ENCODE results near the gene OGFR.
A peak's percentile ranks its signal among the peaks of the same experiment; 100 is the strongest.

OGFR gene

DNA sequence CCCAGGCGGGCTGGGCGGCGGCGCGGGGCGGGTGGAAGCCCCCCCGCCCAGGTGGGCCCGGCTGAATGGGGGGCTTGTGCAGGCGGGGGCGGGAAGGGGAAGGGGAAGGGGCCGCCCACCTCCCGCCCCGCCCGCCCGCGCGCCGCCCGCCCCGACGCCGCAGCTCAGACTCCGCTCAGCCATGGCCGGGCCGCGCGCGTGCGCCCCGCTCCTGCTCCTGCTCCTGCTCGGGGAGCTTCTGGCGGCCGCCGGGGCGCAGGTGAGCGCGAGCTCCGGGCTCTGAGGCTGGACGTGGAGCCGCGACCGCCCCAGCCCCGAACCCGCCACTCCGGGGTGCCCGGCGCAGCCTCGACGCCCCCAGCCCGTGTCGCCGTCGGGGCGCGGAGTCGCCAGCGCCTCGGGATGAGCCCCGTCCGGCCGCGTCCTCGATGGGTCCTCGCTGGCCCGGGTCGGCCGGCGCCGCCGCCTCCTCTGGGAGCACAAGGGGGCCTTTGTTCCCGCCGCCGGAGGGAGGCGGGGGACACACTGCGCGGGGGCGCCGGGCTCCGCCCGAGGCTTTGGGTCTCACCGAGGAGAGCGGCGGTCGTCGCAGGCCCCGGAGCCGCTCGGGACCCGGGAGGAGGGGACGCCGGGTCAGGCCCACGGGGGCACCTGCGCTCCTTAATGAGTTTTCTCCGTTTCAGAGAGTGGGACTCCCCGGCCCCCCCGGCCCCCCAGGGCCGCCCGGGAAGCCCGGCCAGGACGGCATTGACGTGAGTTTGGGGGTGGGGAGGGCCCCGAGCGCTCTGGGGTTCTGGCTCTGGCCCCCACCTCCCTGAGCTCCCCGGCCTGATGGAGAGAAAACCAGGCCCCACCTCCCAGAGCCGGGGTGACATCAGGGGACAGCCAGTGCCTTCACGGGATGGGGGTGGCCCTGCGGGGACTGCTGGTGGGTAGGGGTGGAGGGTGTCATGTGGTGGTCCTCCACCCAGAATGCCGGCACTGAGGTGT lies 12.5 kb downstream of the OGFR start, which contains the start of gene COL9A3:
Gene COL9A3 (plus strand): TSS at position 167 of the 990 bp plus-strand sequence. CDS start 15 bp downstream, at position 182.
- in situ Hi-C loops (cut with HindIII; ENCODE audit: low sequenced_read_pairs) = no loop called here
- TF ChIP-seq, protein P1, sequence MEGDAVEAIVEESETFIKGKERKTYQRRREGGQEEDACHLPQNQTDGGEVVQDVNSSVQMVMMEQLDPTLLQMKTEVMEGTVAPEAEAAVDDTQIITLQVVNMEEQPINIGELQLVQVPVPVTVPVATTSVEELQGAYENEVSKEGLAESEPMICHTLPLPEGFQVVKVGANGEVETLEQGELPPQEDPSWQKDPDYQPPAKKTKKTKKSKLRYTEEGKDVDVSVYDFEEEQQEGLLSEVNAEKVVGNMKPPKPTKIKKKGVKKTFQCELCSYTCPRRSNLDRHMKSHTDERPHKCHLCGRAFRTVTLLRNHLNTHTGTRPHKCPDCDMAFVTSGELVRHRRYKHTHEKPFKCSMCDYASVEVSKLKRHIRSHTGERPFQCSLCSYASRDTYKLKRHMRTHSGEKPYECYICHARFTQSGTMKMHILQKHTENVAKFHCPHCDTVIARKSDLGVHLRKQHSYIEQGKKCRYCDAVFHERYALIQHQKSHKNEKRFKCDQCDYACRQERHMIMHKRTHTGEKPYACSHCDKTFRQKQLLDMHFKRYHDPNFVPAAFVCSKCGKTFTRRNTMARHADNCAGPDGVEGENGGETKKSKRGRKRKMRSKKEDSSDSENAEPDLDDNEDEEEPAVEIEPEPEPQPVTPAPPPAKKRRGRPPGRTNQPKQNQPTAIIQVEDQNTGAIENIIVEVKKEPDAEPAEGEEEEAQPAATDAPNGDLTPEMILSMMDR (IDR thresholded peaks at IDR 0.05; ENCODE audit: low read depth, low read length) = no peak
- H3K4me3 ChIP-seq (ENCODE audit: low read depth, low read length) = no peak within 1 kb of the TSS
- no peak for DNase-seq (ENCODE audit: low read depth, low spot score)

DNA sequence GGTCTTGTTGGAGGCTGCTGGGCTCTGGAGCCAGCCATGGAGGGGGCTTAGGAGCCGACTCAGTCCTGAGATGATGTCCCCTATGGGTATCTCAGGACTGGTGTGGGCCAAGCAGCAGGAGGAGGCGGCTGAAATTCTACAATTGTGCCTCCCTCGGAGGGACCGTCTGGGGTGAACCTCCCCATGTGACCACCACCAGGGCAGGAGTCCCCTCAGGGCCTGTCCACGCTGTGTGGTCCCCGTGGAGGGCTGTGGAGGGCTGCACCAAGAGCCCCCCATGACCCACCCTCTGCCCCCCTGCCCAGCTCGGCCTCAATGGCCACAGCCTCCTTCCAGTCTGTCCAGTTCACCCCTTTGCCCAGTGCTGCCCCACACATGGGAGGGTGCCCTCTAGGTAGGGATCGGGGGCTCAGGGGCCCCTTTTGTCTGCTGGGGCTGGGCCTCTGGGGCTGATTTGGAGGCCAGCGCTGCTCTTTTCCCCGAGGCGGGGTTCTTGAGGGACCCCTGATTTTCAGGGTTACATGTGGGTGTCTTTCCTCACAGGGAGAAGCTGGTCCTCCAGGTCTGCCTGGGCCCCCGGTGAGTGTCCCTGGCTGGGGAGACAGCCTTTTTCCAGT lies 13.4 kb downstream of the OGFR start:
- no peak for DNase-seq (ENCODE audit: low read depth, low spot score)
- in situ Hi-C loops (cut with HindIII; ENCODE audit: low sequenced_read_pairs) = no loop called here
- H3K4me3 ChIP-seq (ENCODE audit: low read depth, low read length) = no peak overlapping the region
- TF ChIP-seq, protein P1 (IDR thresholded peaks at IDR 0.05; ENCODE audit: low read depth, low read length) = no peak

DNA sequence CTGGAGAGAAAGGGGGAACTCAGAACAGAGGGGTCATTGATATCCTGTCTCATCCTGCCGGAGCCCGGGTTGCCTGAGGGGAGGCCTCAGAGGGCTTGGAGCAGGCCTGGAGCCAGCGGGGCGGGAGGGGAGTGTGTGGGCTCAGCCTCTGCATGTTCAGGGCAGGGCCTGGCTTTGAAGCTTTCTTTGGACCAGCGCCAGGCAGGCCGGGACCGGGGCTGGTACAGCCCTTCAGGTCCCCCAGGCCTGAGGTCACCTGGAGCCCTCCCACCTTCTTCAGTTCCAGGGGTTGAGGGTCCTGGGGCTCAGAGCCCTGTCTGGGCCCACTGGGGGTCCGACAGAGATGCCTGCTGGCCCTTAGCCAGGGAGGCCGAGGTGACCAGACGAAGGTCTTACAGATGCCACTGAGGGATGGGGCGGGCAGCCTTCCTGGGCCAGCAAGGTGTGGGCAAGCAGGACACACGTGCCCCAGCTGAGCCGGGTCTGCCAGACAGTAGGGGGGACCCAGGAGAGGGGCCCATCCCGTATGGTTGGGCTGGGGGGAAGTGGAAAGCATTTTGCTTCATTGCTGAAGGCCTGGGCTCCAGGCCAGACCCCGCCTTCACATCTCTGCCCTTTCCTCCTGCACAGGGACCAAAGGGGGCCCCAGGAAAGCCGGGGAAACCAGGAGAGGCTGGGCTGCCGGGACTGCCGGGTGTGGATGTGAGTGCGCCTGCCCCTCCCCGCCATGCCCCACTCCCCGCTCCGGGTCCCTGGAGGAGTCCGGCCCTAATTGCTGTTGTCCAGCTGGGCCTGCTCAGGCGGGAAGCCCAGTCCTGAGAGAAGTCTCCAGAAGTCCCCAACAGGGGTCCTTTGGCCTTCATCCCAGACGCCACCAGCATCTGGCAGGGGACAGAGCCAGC lies 14.2 kb downstream of the OGFR start:
- H3K4me3 ChIP-seq (ENCODE audit: low read depth, low read length) = no peak overlapping the region
- TF ChIP-seq, protein P1 (IDR thresholded peaks at IDR 0.05; ENCODE audit: low read depth, low read length) = no peak
- in situ Hi-C loops (cut with HindIII; ENCODE audit: low sequenced_read_pairs) = no loop called here
- DNase-seq (ENCODE audit: low read depth, low spot score) = peak; percentile 36

DNA sequence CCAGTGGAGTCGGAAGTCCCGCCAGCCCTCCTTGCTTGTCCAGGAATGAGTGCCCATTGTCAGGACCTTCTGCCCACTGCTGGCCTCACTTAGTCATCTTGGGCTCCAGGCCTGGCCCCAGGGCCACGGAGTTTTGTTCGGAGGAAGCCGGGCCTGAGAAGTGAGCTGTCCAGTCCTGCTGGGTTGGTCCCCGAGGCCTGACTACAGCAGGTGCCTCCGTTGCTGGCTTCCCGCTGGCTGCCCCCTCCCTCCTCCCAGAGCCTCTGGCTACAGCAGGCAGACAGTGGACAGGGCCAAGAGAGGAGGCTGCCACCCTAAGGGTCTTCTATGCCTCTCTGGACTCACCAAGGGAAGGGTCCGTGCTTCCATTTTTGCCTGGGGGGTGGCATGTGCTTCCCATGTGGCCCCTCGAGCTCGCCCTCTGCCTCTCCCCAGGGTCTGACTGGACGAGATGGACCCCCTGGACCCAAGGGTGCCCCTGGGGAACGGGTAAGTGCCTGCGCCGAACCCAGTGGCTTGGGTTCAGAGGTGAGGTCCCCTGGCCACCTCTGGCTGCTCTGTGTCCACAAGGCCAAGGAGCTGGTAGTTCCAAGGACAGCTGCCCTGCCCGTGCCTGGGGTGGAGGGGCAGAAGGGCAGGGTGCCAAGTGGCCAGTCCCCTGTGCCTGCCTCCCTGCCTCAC lies 15.0 kb downstream of the OGFR start:
- DNase-seq (ENCODE audit: low read depth, low spot score) = peak; percentile 36
- TF ChIP-seq, protein P1 (IDR thresholded peaks at IDR 0.05; ENCODE audit: low read depth, low read length) = no peak
- in situ Hi-C loops (cut with HindIII; ENCODE audit: low sequenced_read_pairs) = no loop called here
- no peak overlapping the region for H3K4me3 ChIP-seq (ENCODE audit: low read depth, low read length)

DNA sequence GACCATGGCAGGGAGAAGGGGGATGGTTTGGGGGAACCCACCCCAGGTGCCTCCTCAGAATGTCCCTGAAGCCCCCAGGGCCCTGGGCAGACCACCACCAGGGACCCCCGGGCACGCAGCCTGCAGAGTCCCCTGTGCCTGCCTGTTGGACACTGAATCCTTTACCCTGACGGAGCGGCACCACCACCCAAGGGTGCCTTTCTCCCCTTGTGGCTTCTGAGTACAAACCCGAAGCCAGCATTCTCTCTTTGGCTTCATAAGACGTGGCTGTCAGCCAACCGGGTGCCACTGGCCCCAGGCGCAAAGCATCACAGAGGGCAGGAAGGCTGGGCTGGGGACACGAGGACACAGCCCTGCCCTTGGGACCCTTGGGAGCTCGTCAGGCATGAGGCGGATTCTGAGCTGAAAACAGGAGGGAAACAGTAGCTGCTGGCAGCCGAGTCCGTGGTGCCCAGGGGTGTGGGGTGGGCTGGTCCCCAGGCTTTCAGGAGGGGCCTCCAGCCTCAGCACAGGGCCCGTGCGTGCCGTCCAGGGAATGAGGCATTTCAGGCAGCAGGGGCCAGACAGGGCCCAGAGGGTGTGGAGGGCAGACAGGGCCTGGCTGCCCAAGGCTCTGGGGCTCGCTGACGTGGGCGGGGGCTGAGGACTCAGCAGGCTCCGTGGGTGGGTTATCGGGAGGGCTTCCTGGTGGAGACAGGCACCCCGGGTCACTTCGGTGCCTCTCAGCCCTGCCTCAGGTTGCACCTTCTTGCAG lies 15.8 kb downstream of the OGFR start:
- TF ChIP-seq, protein P1 (IDR thresholded peaks at IDR 0.05; ENCODE audit: low read depth, low read length) = no peak
- in situ Hi-C loops (cut with HindIII; ENCODE audit: low sequenced_read_pairs) = no loop called here
- DNase-seq (ENCODE audit: low read depth, low spot score) = no peak

More for the DNA sequence above, 15.8 kb downstream of the OGFR start:
- no peak overlapping the region for H3K4me3 ChIP-seq (ENCODE audit: low read depth, low read length)
